HL-60 (cell line): Measurements from ENCODE around the gene FLYWCH2.

Source experiments
- DNase-seq, 2 experiments: peaks; one replicate each; pipeline ENCODE4 v3.0.0-alpha.2; 2010 to 2020; ENCODE audit warnings: low read depth in 1 of 2, low spot score in 1 of 2
- H3K27ac ChIP-seq: fragments of 250-450 bp; sonication (Bioruptor Pico); replicated peaks from 2 replicates; pipeline ENCODE4 v1.5.1; 2020; ENCODE audit warnings: mild to moderate bottlenecking, moderate library complexity
- H3K27me3 ChIP-seq: fragments of 250-450 bp; sonication (Bioruptor Pico); 2 replicates; pipeline ENCODE4 v1.5.1; 2021; ENCODE audit warnings: mild to moderate bottlenecking, moderate library complexity; ENCODE audit not compliant: insufficient read depth, poor library complexity, severe bottlenecking
- H3K4me3 ChIP-seq: replicated peaks from 2 replicates; pipeline ENCODE4 v1.5.1; 2011; ENCODE audit warnings: mild to moderate bottlenecking, control low read depth, low read length; ENCODE audit not compliant: insufficient read depth
- CTCF ChIP-seq: IDR thresholded peaks from one replicate; pipeline ENCODE4 v1.5.1; 2011; ENCODE audit warnings: low read length, control low read depth, inconsistent platforms; ENCODE audit not compliant: insufficient read depth
- GABPA ChIP-seq: IDR thresholded peaks from 2 replicates; pipeline ENCODE4 v1.6.1; 2012; ENCODE audit warnings: low read depth
- POLR2AphosphoS5 ChIP-seq: IDR thresholded peaks from 2 replicates; pipeline ENCODE4 v1.6.1; 2012; ENCODE audit warnings: low read depth
- REST ChIP-seq: IDR thresholded peaks from 2 replicates; pipeline ENCODE4 v1.6.1; 2012; ENCODE audit warnings: low read depth; ENCODE audit not compliant: insufficient replicate concordance
- SPI1 ChIP-seq: IDR thresholded peaks from 2 replicates; pipeline ENCODE4 v1.6.1; 2012; ENCODE audit warnings: low read depth, mild to moderate bottlenecking, borderline replicate concordance

The FLYWCH2 gene

GRCh38 chr16:2839650-2840450 lies 43.2 kb upstream of the FLYWCH2 start:
- Histone ChIP-seq H3K4me3 (no peak overlapping the region), H3K27ac (no peak overlapping the region), H3K27me3 (no peaks in the 10 kb centered on the region)
- no peak for DNase-seq
- TF ChIP-seq CTCF (no peak), POLR2AphosphoS5 (no peak), SPI1 (no peak), GABPA (no peak), REST (no peak)

GRCh38 chr16:2840914-2841313 lies 42.1 kb upstream of the FLYWCH2 start:
- DNase-seq = no peak
- Histone ChIP-seq H3K4me3 (no peak overlapping the region), H3K27ac (no peak overlapping the region), H3K27me3 (no peaks in the 10 kb centered on the region)
- TF ChIP-seq CTCF = no peak
- TF ChIP-seq REST = no peak

- TF ChIP-seq SPI1 (no peak), GABPA (no peak), REST (no peak), POLR2AphosphoS5 (no peak), CTCF (no peak)
- DNase-seq = no peak
- Histone ChIP-seq H3K4me3 (no peak overlapping the region), H3K27me3 (no peaks in the 10 kb centered on the region), H3K27ac (no peak overlapping the region)
These were observed 41.2 kb upstream of the FLYWCH2 start for GRCh38 chr16:2841606-2842339.
